Endothelial cell of coronary artery (primary cell): ENCODE data around the gene NALCN. TPM values are rescaled to one million over a fixed set of nuclear protein-coding genes. Genes with fewer than 3 reads are reported as not detected.

Experiments used
- total RNA-seq: library from RNA; depleted of rRNA; stranded (reverse); fragments of >200 nt; gene quantifications from 2 replicates; pipeline ENCODE4 v1.2.3, GENCODE V29; 2014

The NALCN gene
- 5.0 and 7.3 TPM in 2 replicates for total RNA-seq

GRCh38 chr13:101416181-101417042 is at the start of gene NALCN:
NALCN (minus strand) TSS chr13:101416508; CDS start chr13:101399126, 17,382 bp downstream.

GRCh38 chr13:101452519-101453485 is 36.5 kb upstream of the NALCN start, which contains the start of gene ITGBL1:
ITGBL1 (plus strand) TSS chr13:101452675; CDS start chr13:101452834, 159 bp downstream.

Other genes starting within 250 kb of the NALCN start
- gene ITGBL1, start 36.2 kb upstream of the NALCN start, total RNA-seq: 7.9 and 48.5 TPM in 2 replicates